OCI-LY3 (cell line): ENCODE results near the gene C20orf96.

Source experiments
- H2AFZ ChIP-seq: fragments of 200-600, 300-600 bp; shearing (Covaris generic); 2 replicates; pipeline ENCODE4 v1.6.0; 2014; ENCODE audit warnings: antibody characterized with exemption, low read depth, low read length
- H3K27ac ChIP-seq: fragments of 200-600, 300-600 bp; sonication (generic); 2 replicates; pipeline ENCODE4 v1.5.1; 2014; ENCODE audit warnings: mild to moderate bottlenecking, low read length, moderate library complexity, mixed read lengths
- H3K27me3 ChIP-seq: fragments of 200-600, 300-600 bp; sonication (generic); 2 replicates; pipeline ENCODE4 v1.6.1; 2014; ENCODE audit warnings: low read depth, low read length, mixed read lengths
- H3K36me3 ChIP-seq: fragments of 200-600, 300-600 bp; sonication (generic); replicated peaks from 2 replicates; pipeline ENCODE3; 2014; ENCODE audit warnings: low read depth, low read length, mixed read lengths
- H3K4me1 ChIP-seq: fragments of 300-600, 200-600 bp; sonication (generic); 2 replicates; pipeline ENCODE4 v1.6.1; 2014; ENCODE audit warnings: low read length, mixed read lengths
- H3K4me2 ChIP-seq: fragments of 200-600, 300-600 bp; sonication (generic); 2 replicates; pipeline ENCODE4 v1.6.1; 2014; ENCODE audit warnings: low read length, mixed read lengths
- H3K4me3 ChIP-seq: fragments of 300-600, 200-600 bp; sonication (generic); 2 replicates; pipeline ENCODE4 v1.5.1; 2014; ENCODE audit warnings: antibody characterized with exemption, mild to moderate bottlenecking, low read length, moderate library complexity
- H3K79me2 ChIP-seq: fragments of 300-600, 200-600 bp; shearing (Covaris generic); 2 replicates; pipeline ENCODE4 v1.6.1; 2014; ENCODE audit warnings: mild to moderate bottlenecking, low read length, mixed read lengths
- H3K9ac ChIP-seq: fragments of 300-600, 200-600 bp; shearing (Covaris generic); 2 replicates; pipeline ENCODE4 v1.6.0; 2014; ENCODE audit warnings: mild to moderate bottlenecking, low read length, moderate library complexity
- H3K9me3 ChIP-seq: fragments of 200-600, 300-600 bp; shearing (Covaris generic); 2 replicates; pipeline ENCODE4 v1.6.1; 2014; ENCODE audit warnings: low read length, mixed read lengths; ENCODE audit not compliant: insufficient read depth
- H4K20me1 ChIP-seq: fragments of 200-600, 300-600 bp; sonication (generic); 2 replicates; pipeline ENCODE4 v1.6.1; 2016; ENCODE audit warnings: low read length, mixed read lengths; ENCODE audit not compliant: insufficient read depth
- CTCF ChIP-seq: fragments of 200-600, 300-600 bp; sonication (generic); IDR thresholded peaks from 2 replicates; pipeline ENCODE4 v1.5.1; 2014; ENCODE audit warnings: antibody characterized with exemption, low read length, low read depth
- EZH2phosphoT487 ChIP-seq: fragments of 200-600 bp; shearing (Covaris generic); IDR thresholded peaks from 2 replicates; pipeline ENCODE4 v1.6.1; 2018; ENCODE audit warnings: antibody characterized with exemption, mixed run types, low read depth

Gene C20orf96

GRCh38 chr20:286508-286907, 4.0 kb downstream of the C20orf96 start:
- Histone ChIP-seq H3K79me2 (no peaks in the 10 kb centered on the region; the same call in 1 of the 2 replicates), H3K36me3 (peaks cover 9% of the 10 kb centered on the region), H3K4me1 (peaks cover 13% of the 10 kb centered on the region), H4K20me1 (no peaks in the 10 kb centered on the region), H3K9ac (no peak overlapping the region), H3K27me3 (no peaks in the 10 kb centered on the region), H3K27ac (no peak overlapping the region), H3K9me3 (no peaks in the 10 kb centered on the region), H3K4me2 (no peak overlapping the region), H3K4me3 (no peak overlapping the region), H2AFZ (no peak overlapping the region)
- TF ChIP-seq CTCF (no peak), EZH2phosphoT487 (no peak)

- Histone ChIP-seq H3K27ac (no peak overlapping the region), H3K27me3 (no peaks in the 10 kb centered on the region), H4K20me1 (no peaks in the 10 kb centered on the region), H3K36me3 (peaks cover 17% of the 10 kb centered on the region), H3K9ac (no peak overlapping the region), H3K79me2 (no peaks in the 10 kb centered on the region; the same call in 1 of the 2 replicates), H3K4me2 (no peak overlapping the region), H2AFZ (no peak overlapping the region), H3K4me1 (no peaks in the 10 kb centered on the region), H3K9me3 (no peaks in the 10 kb centered on the region), H3K4me3 (no peak overlapping the region)
- no peak for TF ChIP-seq EZH2phosphoT487
- TF ChIP-seq CTCF = no peak
Measured at GRCh38 chr20:284172-284571, 6.4 kb downstream of the C20orf96 start.

DNA sequence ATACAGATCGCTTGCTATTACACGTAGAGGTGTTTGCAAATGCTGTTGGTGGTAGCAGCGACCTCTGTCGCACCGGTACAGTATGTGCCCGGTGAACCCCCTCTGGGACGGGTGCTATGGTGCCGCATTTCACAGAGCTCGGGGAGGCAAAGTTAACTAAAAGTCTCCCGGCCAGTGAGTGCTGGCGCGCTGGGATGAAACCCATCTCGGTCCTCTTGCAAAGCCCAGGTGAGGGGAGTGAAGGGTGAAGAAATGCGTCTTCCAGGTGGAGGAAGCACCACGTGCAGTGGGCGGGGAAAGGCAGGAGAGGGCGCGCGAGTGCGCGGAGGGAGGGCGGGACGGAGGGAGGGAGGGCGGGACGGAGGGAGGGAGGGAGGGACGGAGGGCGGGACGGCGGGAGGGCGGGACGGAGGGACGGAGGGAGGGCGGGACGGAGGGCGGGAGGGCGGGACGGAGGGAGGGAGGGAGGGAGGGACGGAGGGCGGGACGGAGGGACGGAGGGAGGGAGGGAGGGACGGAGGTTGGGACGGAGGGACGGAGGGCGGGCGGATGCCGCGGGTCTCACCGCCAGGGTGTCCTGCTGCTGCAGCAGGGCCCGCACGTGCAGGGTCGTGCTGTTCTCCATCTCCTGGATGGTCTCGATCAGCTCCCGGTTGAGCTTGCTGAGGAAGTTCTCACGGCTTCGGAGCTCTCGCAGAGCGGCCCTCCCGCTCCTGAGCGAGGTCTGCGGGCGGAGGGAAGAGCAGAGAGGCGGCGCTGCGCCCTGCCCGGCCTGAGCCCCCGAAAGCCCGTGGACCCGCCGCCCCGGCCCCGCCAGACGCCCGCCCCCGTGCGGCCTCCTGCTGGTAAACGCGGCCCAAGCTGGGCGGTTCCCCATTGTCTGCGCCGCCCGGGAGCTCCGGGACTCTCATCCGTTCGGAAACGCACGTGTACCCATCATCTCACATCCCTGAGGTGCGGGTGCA, 11.7 kb downstream of the C20orf96 start:
- no peak for TF ChIP-seq EZH2phosphoT487
- no peak for TF ChIP-seq CTCF
- no peak overlapping the region for H3K27ac ChIP-seq
- no peak overlapping the region for H2AFZ ChIP-seq

GRCh38 chr20:278181-278580, 12.4 kb downstream of the C20orf96 start:
- no peak overlapping the region for H3K27ac ChIP-seq

More for the DNA sequence above, 11.7 kb downstream of the C20orf96 start:
- Histone ChIP-seq H3K36me3 (peaks cover 17% of the 10 kb centered on the region), H3K4me2 (no peak overlapping the region), H3K4me1 (no peaks in the 10 kb centered on the region), H4K20me1 (no peaks in the 10 kb centered on the region), H3K9ac (no peak overlapping the region), H3K4me3 (no peak overlapping the region), H3K9me3 (no peaks in the 10 kb centered on the region), H3K27me3 (no peaks in the 10 kb centered on the region), H3K79me2 (no peaks in the 10 kb centered on the region)

More at GRCh38 chr20:278181-278580, 12.4 kb downstream of the C20orf96 start:
- Histone ChIP-seq H3K36me3 (peaks cover 14% of the 10 kb centered on the region), H3K79me2 (no peaks in the 10 kb centered on the region), H2AFZ (no peak overlapping the region), H3K4me3 (no peak overlapping the region), H4K20me1 (no peaks in the 10 kb centered on the region), H3K9ac (no peak overlapping the region), H3K9me3 (no peaks in the 10 kb centered on the region), H3K4me2 (no peak overlapping the region), H3K4me1 (no peaks in the 10 kb centered on the region), H3K27me3 (no peaks in the 10 kb centered on the region)
- TF ChIP-seq CTCF = no peak
- no peak for TF ChIP-seq EZH2phosphoT487
